Diencephalon (tissue), 1 donor: ENCODE data around the gene HIP1. TPM values are rescaled to one million over a fixed set of nuclear protein-coding genes. Genes with fewer than 3 reads are reported as not detected.

Experiments used
- small RNA-seq: library from RNA; depleted of rRNA; stranded (forward); fragments of <200 nt; gene quantifications from one replicate; pipeline ENCODE3, GENCODE V24; 2014
- total RNA-seq: library from RNA; depleted of rRNA; stranded (reverse); fragments of >200 nt; gene quantifications from one replicate; pipeline ENCODE4 v1.2.3, GENCODE V29; 2014

HIP1 gene
- 24.7 TPM for total RNA-seq

GRCh38 chr7:75738604-75738974 is at the start of gene HIP1:
TSS of gene HIP1 (minus strand) at chr7:75738941. CDS start at chr7:75738920, 21 bp downstream.

GRCh38 chr7:75772081-75773077 is 33.6 kb upstream of the HIP1 start, which contains the start of gene CCL26:
TSS of gene CCL26 (minus strand) at chr7:75772211. CDS start at chr7:75772176, 35 bp downstream.

GRCh38 chr7:75492020-75492419 is 246.7 kb downstream of the HIP1 start, which contains the start of gene SPDYE5:
TSS of gene SPDYE5 (plus strand) at chr7:75492320. CDS start at chr7:75494048, 1,728 bp downstream.

GRCh38 chr7:75485979-75486643 is 252.6 kb downstream of the HIP1 start, which contains the start of gene POM121C:
TSS of gene POM121C (minus strand) at chr7:75486299. CDS start at chr7:75441496, 44,803 bp downstream.

Small RNAs within 50 kb of the gene (small RNA-seq; reads per million reads assigned to genes)
- gene AC211429.1: not detected
- not detected for gene RF00019

Other genes starting within 250 kb of the HIP1 start
- not detected for gene SPDYE5, start 246.6 kb downstream of the HIP1 start, total RNA-seq
- not detected for gene CCL26, start 33.3 kb upstream of the HIP1 start, total RNA-seq
- gene CCL24, start 74.9 kb upstream of the HIP1 start, total RNA-seq: not detected
- 66.4 TPM for gene RHBDD2, start 140.1 kb upstream of the HIP1 start, total RNA-seq
- gene POR, start 176.2 kb upstream of the HIP1 start, total RNA-seq: 62.5 TPM